ENCODE data around the gene LRP5. TPM values are rescaled to one million over a fixed set of nuclear protein-coding genes. Genes with fewer than 3 reads are reported as not detected.

Gene LRP5
- total and polyA plus RNA-seq, 4 experiments from 2014 or later, result 0.61 to 1.9 (median 1.4) TPM; not detected in 1

- H3K4me3 Mint-ChIP-seq, result peak overlapping the region in 5 of 8 donors; percentile 17 to 74 (median 25)
- DNase-seq, result no peak
- intact Hi-C loops (cut with micrococcal nuclease), result no loop called here
- Histone ChIP-seq H3K27me3 (ENCODE audit: insufficient read depth, low read length) (no peaks in the 10 kb centered on the region), H3K9me3 (ENCODE audit: control insufficient read depth in 1 of 2, low read length in 2 of 2) (no peaks in the 10 kb centered on the region), H3K4me1 (ENCODE audit: insufficient read depth, low read length) (peaks cover 48% of the 10 kb centered on the region), H3K36me3 (ENCODE audit: insufficient read depth, low read length) (no peaks in the 10 kb centered on the region), H3K27ac (ENCODE audit: low read depth, low read length) (no peak overlapping the region), H3K4me3 (ENCODE audit: low read length in 2 of 2) (peak overlapping the region in 1 of 2 donors; percentile 28)
- POLR2A ChIA-PET (ENCODE audit: partially characterized antibody), result no interaction called here
- H3K36me3 Mint-ChIP-seq, result no peaks in the 10 kb centered on the region
- peaks cover 22 to 66% (median 48%) of the 10 kb centered on the region in 4 donors for H3K4me1 Mint-ChIP-seq
- H3K27me3 Mint-ChIP-seq, result no peaks in the 10 kb centered on the region
- H3K9me3 Mint-ChIP-seq, result no peaks in the 10 kb centered on the region
- H3K27ac Mint-ChIP-seq, result peak overlapping the region in 2 of 7 donors; percentile 52 to 76
- CTCF ChIA-PET (ENCODE audit: partially characterized antibody), result interaction anchor here (1.7 kb wide), 1 partner anchor 32 kb away, joined by 5 read pairs; no protein-coding TSS in a partner anchor
Measured at GRCh38 chr11:68330700-68331337, 18.4 kb downstream of the LRP5 start.

- no peaks in the 10 kb centered on the region for H3K27me3 ChIP-seq (ENCODE audit: insufficient read depth, low read length)
- peaks cover 52% of the 10 kb centered on the region for H3K4me1 ChIP-seq (ENCODE audit: insufficient read depth, low read length)
- POLR2A ChIA-PET (ENCODE audit: partially characterized antibody), result no interaction called here
- H3K27me3 Mint-ChIP-seq, result no peaks in the 10 kb centered on the region
- H3K36me3 Mint-ChIP-seq, result no peaks in the 10 kb centered on the region
- H3K4me3 ChIP-seq (ENCODE audit: low read length in 2 of 2), result peak overlapping the region in 1 of 2 donors; percentile 28
- peak overlapping the region in 5 of 7 donors; percentile 13 to 92 (median 52) for H3K27ac Mint-ChIP-seq
- peaks cover 23 to 70% (median 49%) of the 10 kb centered on the region in 4 donors for H3K4me1 Mint-ChIP-seq
- H3K36me3 ChIP-seq (ENCODE audit: insufficient read depth, low read length), result no peaks in the 10 kb centered on the region
- no peak overlapping the region for H3K27ac ChIP-seq (ENCODE audit: low read depth, low read length)
- intact Hi-C loops (cut with micrococcal nuclease), result no loop called here
- H3K4me3 Mint-ChIP-seq, result peak overlapping the region in 7 of 8 donors; percentile 39 to 80 (median 53)
- H3K9me3 Mint-ChIP-seq, result no peaks in the 10 kb centered on the region
- H3K9me3 ChIP-seq (ENCODE audit: control insufficient read depth in 1 of 2, low read length in 2 of 2), result no peaks in the 10 kb centered on the region
- no peak for DNase-seq
- CTCF ChIA-PET (ENCODE audit: partially characterized antibody), result interaction anchor here (1.7 kb wide), 1 partner anchor 33 kb away, joined by 5 read pairs; no protein-coding TSS in a partner anchor
Measured at GRCh38 chr11:68331338-68331947, 19.1 kb downstream of the LRP5 start.

DNA sequence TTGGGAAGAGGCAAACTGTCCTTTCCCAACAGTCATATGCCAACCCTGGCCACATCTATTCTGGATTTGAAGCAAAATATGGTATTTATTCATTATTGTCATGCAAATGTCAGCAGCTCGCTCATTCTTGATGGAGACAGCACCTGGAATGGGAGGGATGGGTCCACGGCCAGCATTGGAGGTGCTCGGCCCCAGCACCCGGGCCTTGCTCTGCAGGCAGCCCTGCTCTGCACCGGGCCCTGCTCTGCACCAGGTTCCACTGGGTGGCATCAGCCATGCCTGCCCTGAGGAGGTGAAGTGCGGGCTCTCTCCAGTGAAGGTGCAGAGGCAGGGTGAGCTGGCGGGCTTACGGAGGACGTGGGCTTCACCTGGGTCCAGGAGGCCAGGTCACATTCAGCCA is 19.8 kb downstream of the LRP5 start:
- H3K36me3 Mint-ChIP-seq, result no peaks in the 10 kb centered on the region
- Histone ChIP-seq H3K4me1 (ENCODE audit: insufficient read depth, low read length) (peaks cover 59% of the 10 kb centered on the region), H3K36me3 (ENCODE audit: insufficient read depth, low read length) (no peaks in the 10 kb centered on the region), H3K27me3 (ENCODE audit: insufficient read depth, low read length) (no peaks in the 10 kb centered on the region), H3K4me3 (ENCODE audit: low read length in 2 of 2) (no peak overlapping the region), H3K9me3 (ENCODE audit: control insufficient read depth in 1 of 2, low read length in 2 of 2) (no peaks in the 10 kb centered on the region), H3K27ac (ENCODE audit: low read depth, low read length) (no peak overlapping the region)
- H3K9me3 Mint-ChIP-seq, result no peaks in the 10 kb centered on the region
- H3K27me3 Mint-ChIP-seq, result no peaks in the 10 kb centered on the region
- intact Hi-C loops (cut with micrococcal nuclease), result no loop called here
- H3K27ac Mint-ChIP-seq, result peak overlapping the region in 1 of 7 donors; percentile 17
- ChIA-PET CTCF (ENCODE audit: partially characterized antibody) (interaction anchor here (1.7 kb wide), 1 partner anchor 34 kb away, joined by 5 read pairs; no protein-coding TSS in a partner anchor), POLR2A (ENCODE audit: partially characterized antibody) (no interaction called here)
- peaks cover 30 to 78% (median 55%) of the 10 kb centered on the region in 4 donors for H3K4me1 Mint-ChIP-seq
- H3K4me3 Mint-ChIP-seq, result peak overlapping the region in 2 of 8 donors; percentile 74 to 80
- no peak for DNase-seq

DNA sequence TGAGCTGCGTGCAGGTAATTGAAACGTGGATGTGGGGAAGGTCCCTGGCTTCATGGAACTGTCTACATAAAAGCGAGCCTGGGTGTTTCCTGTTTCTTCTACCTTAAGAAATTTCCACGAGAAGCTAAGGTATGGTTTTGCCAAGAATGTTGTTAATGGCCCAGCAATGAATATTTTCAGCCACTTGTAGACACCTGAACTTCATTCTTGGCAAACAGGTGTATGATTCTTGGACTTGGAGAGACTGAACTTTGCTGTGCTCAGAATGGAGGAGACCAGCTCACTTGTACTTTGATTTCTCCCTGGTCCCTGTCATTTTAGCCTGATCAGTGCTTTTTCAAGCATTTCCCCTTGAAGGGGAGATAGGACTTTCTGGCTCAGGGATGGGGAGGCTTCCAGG is 20.8 kb downstream of the LRP5 start:
- DNase-seq, result no peak
- no peak overlapping the region for H3K27ac ChIP-seq (ENCODE audit: low read depth, low read length)
- H3K36me3 ChIP-seq (ENCODE audit: insufficient read depth, low read length), result no peaks in the 10 kb centered on the region
- no peaks in the 10 kb centered on the region for H3K9me3 ChIP-seq (ENCODE audit: control insufficient read depth in 1 of 2, low read length in 2 of 2)
- no peaks in the 10 kb centered on the region for H3K36me3 Mint-ChIP-seq
- no peak overlapping the region for H3K4me3 ChIP-seq (ENCODE audit: low read length in 2 of 2)
- no peaks in the 10 kb centered on the region for H3K9me3 Mint-ChIP-seq
- ChIA-PET CTCF (ENCODE audit: partially characterized antibody) (no interaction called here), POLR2A (ENCODE audit: partially characterized antibody) (no interaction called here)
- no peaks in the 10 kb centered on the region for H3K27me3 ChIP-seq (ENCODE audit: insufficient read depth, low read length)
- no peak overlapping the region for H3K4me3 Mint-ChIP-seq
- H3K4me1 ChIP-seq (ENCODE audit: insufficient read depth, low read length), result peaks cover 60% of the 10 kb centered on the region
- intact Hi-C loops (cut with micrococcal nuclease), result no loop called here
- peaks cover 36 to 81% (median 57%) of the 10 kb centered on the region in 4 donors for H3K4me1 Mint-ChIP-seq
- peak overlapping the region in 1 of 7 donors; percentile 27 for H3K27ac Mint-ChIP-seq
- H3K27me3 Mint-ChIP-seq, result no peaks in the 10 kb centered on the region

- peaks cover 37 to 72% (median 54%) of the 10 kb centered on the region in 4 donors for H3K4me1 Mint-ChIP-seq
- ChIA-PET POLR2A (ENCODE audit: partially characterized antibody) (no interaction called here), CTCF (ENCODE audit: partially characterized antibody) (no interaction called here)
- H3K27ac Mint-ChIP-seq, result no peak overlapping the region
- no peaks in the 10 kb centered on the region for H3K27me3 Mint-ChIP-seq
- no peaks in the 10 kb centered on the region for H3K36me3 Mint-ChIP-seq
- H3K4me3 Mint-ChIP-seq, result no peak overlapping the region
- Histone ChIP-seq H3K9me3 (ENCODE audit: control insufficient read depth in 1 of 2, low read length in 2 of 2) (no peaks in the 10 kb centered on the region), H3K4me3 (ENCODE audit: low read length in 2 of 2) (no peak overlapping the region), H3K4me1 (ENCODE audit: insufficient read depth, low read length) (peaks cover 57% of the 10 kb centered on the region), H3K36me3 (ENCODE audit: insufficient read depth, low read length) (no peaks in the 10 kb centered on the region), H3K27ac (ENCODE audit: low read depth, low read length) (no peak overlapping the region), H3K27me3 (ENCODE audit: insufficient read depth, low read length) (no peaks in the 10 kb centered on the region)
- no peaks in the 10 kb centered on the region for H3K9me3 Mint-ChIP-seq
- DNase-seq, result no peak
- intact Hi-C loops (cut with micrococcal nuclease), result no loop called here
Measured at GRCh38 chr11:68334923-68335322, 22.5 kb downstream of the LRP5 start.

DNA sequence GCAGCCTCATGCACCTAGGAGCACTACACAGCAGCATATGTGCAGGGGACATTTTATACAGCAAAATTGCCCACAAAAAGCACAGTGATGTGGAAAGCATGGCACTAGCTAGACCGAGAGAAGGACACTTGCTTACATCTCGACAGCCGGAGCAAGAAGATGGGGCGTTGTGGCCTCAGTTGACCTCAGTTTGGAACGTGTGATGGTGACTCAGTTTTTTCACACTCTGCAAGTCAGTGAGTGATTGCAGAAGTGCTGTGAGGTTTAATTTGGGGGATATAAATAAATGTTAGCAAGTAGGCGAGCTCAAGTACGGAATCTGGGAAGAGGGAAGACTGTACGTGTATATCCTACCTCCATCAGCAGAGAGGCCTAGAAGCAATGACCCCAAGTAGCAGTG is 23.3 kb downstream of the LRP5 start:
- no peak overlapping the region for H3K4me3 Mint-ChIP-seq
- no peaks in the 10 kb centered on the region for H3K36me3 ChIP-seq (ENCODE audit: insufficient read depth, low read length)
- no peaks in the 10 kb centered on the region for H3K27me3 Mint-ChIP-seq
- no peaks in the 10 kb centered on the region for H3K27me3 ChIP-seq (ENCODE audit: insufficient read depth, low read length)
- no peaks in the 10 kb centered on the region for H3K9me3 ChIP-seq (ENCODE audit: control insufficient read depth in 1 of 2, low read length in 2 of 2)
- H3K4me1 Mint-ChIP-seq, result peaks cover 41 to 72% (median 55%) of the 10 kb centered on the region in 4 donors
- H3K27ac ChIP-seq (ENCODE audit: low read depth, low read length), result no peak overlapping the region
- H3K36me3 Mint-ChIP-seq, result no peaks in the 10 kb centered on the region
- H3K4me1 ChIP-seq (ENCODE audit: insufficient read depth, low read length), result peaks cover 57% of the 10 kb centered on the region
- no peak for DNase-seq
- CTCF ChIA-PET (ENCODE audit: partially characterized antibody), result no interaction called here
- H3K9me3 Mint-ChIP-seq, result no peaks in the 10 kb centered on the region
- intact Hi-C loops (cut with micrococcal nuclease), result no loop called here
- POLR2A ChIA-PET (ENCODE audit: partially characterized antibody), result no interaction called here
- H3K4me3 ChIP-seq (ENCODE audit: low read length in 2 of 2), result no peak overlapping the region
- H3K27ac Mint-ChIP-seq, result no peak overlapping the region

- no peaks in the 10 kb centered on the region for H3K9me3 Mint-ChIP-seq
- H3K36me3 Mint-ChIP-seq, result no peaks in the 10 kb centered on the region
- peaks cover 40 to 70% (median 53%) of the 10 kb centered on the region in 4 donors for H3K4me1 Mint-ChIP-seq
- Histone ChIP-seq H3K4me1 (ENCODE audit: insufficient read depth, low read length) (peaks cover 57% of the 10 kb centered on the region), H3K36me3 (ENCODE audit: insufficient read depth, low read length) (no peaks in the 10 kb centered on the region), H3K9me3 (ENCODE audit: control insufficient read depth in 1 of 2, low read length in 2 of 2) (no peaks in the 10 kb centered on the region), H3K27ac (ENCODE audit: low read depth, low read length) (no peak overlapping the region), H3K27me3 (ENCODE audit: insufficient read depth, low read length) (no peaks in the 10 kb centered on the region), H3K4me3 (ENCODE audit: low read length in 2 of 2) (no peak overlapping the region)
- peak overlapping the region in 2 of 8 donors; percentile 19 to 33 for H3K4me3 Mint-ChIP-seq
- ChIA-PET POLR2A (ENCODE audit: partially characterized antibody) (interaction anchor here (0.6 kb wide), 1 partner anchor 138 kb away, joined by 3 read pairs; no protein-coding TSS in a partner anchor), CTCF (ENCODE audit: partially characterized antibody) (no interaction called here)
- no peak overlapping the region for H3K27ac Mint-ChIP-seq
- no peak for DNase-seq
- no peaks in the 10 kb centered on the region for H3K27me3 Mint-ChIP-seq
- intact Hi-C loops (cut with micrococcal nuclease), result no loop called here
Measured at GRCh38 chr11:68336716-68337115, 24.3 kb downstream of the LRP5 start.

All from CD4-positive, alpha-beta memory T cell (primary cell).